Mesothelial cell of epicardium (in vitro differentiated cells): ENCODE data around the gene STOX1. TPM values are rescaled to one million over a fixed set of nuclear protein-coding genes. Genes with fewer than 3 reads are reported as not detected.
"Not testable (repeated sequence)": the region's sequence is repeated elsewhere in the genome, so short reads cannot be mapped to it uniquely, and the experiment has no call there.

Experiments used
- DNase-seq, 2 experiments: peaks; one replicate each; pipeline ENCODE4 v3.0.0; 2021; ENCODE audit warnings: low spot score in 2 of 2; ENCODE audit not compliant: unreplicated experiment in 2 of 2
- H3K27ac Mint-ChIP-seq: 2 replicates; pipeline ENCODE4 v1.8.0; 2021; ENCODE audit warnings: mixed read lengths
- H3K27me3 Mint-ChIP-seq: 2 replicates; pipeline ENCODE4 v1.8.0; 2021; ENCODE audit warnings: low read depth, mixed read lengths
- H3K36me3 Mint-ChIP-seq: 2 replicates; pipeline ENCODE4 v1.8.0; 2021; ENCODE audit warnings: mixed read lengths
- H3K4me1 Mint-ChIP-seq: 2 replicates; pipeline ENCODE4 v1.8.0; 2021; ENCODE audit warnings: mixed read lengths
- H3K4me3 Mint-ChIP-seq: 2 replicates; pipeline ENCODE4 v1.8.0; 2021; ENCODE audit warnings: mild to moderate bottlenecking, moderate library complexity, mixed read lengths
- H3K9me3 Mint-ChIP-seq: 2 replicates; pipeline ENCODE4 v1.8.0; 2021; ENCODE audit warnings: mixed read lengths
- total RNA-seq: library from RNA; stranded (reverse); gene quantifications from 3 replicates; pipeline ENCODE4 v1.2.1, GENCODE V29; 2021
- TF ChIP-seq, protein P1 (sequence below): fragments of 200-600 bp; sonication (generic); IDR thresholded peaks from one replicate; pipeline ENCODE4 v1.5.0; 2021; ENCODE audit warnings: antibody characterized with exemption; ENCODE audit not compliant: unreplicated experiment

Gene STOX1
- total RNA-seq, 1 donor from 2014 or later, result 2.5 TPM

- Mint-ChIP-seq H3K4me1 (no peaks in the 10 kb centered on the region), H3K27me3 (no peaks in the 10 kb centered on the region), H3K9me3 (no peaks in the 10 kb centered on the region), H3K36me3 (peaks cover 19% of the 10 kb centered on the region), H3K27ac (no peak overlapping the region), H3K4me3 (no peak overlapping the region)
- TF ChIP-seq, protein P1, sequence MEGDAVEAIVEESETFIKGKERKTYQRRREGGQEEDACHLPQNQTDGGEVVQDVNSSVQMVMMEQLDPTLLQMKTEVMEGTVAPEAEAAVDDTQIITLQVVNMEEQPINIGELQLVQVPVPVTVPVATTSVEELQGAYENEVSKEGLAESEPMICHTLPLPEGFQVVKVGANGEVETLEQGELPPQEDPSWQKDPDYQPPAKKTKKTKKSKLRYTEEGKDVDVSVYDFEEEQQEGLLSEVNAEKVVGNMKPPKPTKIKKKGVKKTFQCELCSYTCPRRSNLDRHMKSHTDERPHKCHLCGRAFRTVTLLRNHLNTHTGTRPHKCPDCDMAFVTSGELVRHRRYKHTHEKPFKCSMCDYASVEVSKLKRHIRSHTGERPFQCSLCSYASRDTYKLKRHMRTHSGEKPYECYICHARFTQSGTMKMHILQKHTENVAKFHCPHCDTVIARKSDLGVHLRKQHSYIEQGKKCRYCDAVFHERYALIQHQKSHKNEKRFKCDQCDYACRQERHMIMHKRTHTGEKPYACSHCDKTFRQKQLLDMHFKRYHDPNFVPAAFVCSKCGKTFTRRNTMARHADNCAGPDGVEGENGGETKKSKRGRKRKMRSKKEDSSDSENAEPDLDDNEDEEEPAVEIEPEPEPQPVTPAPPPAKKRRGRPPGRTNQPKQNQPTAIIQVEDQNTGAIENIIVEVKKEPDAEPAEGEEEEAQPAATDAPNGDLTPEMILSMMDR, result no peak
- no peak for DNase-seq
These were observed 110.8 kb downstream of the STOX1 start for GRCh38 chr10:68938117-68938516.

DNA sequence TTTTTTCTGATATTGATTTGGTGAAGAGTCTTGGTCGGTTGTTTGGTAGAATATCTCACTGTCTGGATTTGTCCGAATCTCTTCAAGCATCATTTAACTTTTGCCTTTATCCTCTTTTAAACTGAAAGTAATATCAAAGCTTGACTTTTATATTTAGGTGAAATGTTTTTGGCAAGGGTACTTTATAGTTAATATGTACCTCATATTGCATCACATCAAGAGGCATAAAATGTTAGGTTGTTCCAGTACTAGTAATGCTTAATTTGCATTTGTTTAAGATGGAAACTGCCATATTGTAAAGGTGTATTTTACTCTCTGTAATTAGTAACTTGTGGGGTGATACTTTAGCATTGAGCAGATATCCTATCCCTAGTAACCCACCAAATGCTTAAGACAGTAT is 111.6 kb downstream of the STOX1 start:
- H3K36me3 Mint-ChIP-seq, result peaks cover 19% of the 10 kb centered on the region
- H3K9me3 Mint-ChIP-seq, result no peaks in the 10 kb centered on the region
- no peaks in the 10 kb centered on the region for H3K4me1 Mint-ChIP-seq
- no peak overlapping the region for H3K4me3 Mint-ChIP-seq
- no peaks in the 10 kb centered on the region for H3K27me3 Mint-ChIP-seq
- DNase-seq, result no peak
- no peak overlapping the region for H3K27ac Mint-ChIP-seq
- TF ChIP-seq, protein P1, result no peak

- H3K4me1 Mint-ChIP-seq, H3K27me3 Mint-ChIP-seq, H3K27ac Mint-ChIP-seq, H3K4me3 Mint-ChIP-seq, DNase-seq, H3K9me3 Mint-ChIP-seq: not testable (repeated sequence)
- H3K36me3 Mint-ChIP-seq, result peaks cover 15% of the 10 kb centered on the region
These were observed 113.6 kb downstream of the STOX1 start for GRCh38 chr10:68940917-68941316.

Other genes with a start within 250 kb of the STOX1 start
- 114 to 124 TPM (median 116 TPM) in 3 replicates for gene CCAR1, start 106.3 kb upstream of the STOX1 start, total RNA-seq
- gene DDX50, start 73.8 kb downstream of the STOX1 start, total RNA-seq, result 48.9 to 51.1 TPM (median 48.9 TPM) in 3 replicates
- gene DDX21, start 128.6 kb downstream of the STOX1 start, total RNA-seq, result 39.8 to 42.6 TPM (median 42.1 TPM) in 3 replicates
- gene KIFBP, start 161.3 kb downstream of the STOX1 start, total RNA-seq, result 19.1 to 22.7 TPM (median 21.4 TPM) in 3 replicates